Fibroblast of pulmonary artery (primary cell): Measurements from ENCODE around the gene ATP2B2.
A peak's percentile ranks its signal among the peaks of the same experiment; 100 is the strongest.

Experiments used
- DNase-seq: peaks from one replicate; pipeline ENCODE4 v3.0.0-alpha.2; 2010; ENCODE audit warnings: low read depth
- H3K4me3 ChIP-seq: replicated peaks from 2 replicates; pipeline ENCODE4 v1.5.1; 2011; ENCODE audit warnings: low read depth, mild to moderate bottlenecking, control low read depth, low read length, moderate library complexity
- CTCF ChIP-seq: IDR thresholded peaks from 2 replicates; pipeline ENCODE4 v1.5.1; 2011; ENCODE audit warnings: mild to moderate bottlenecking, control low read depth, low read length, inconsistent platforms; ENCODE audit errors: missing control alignments

Gene ATP2B2

GRCh38 chr3:10334459-10334858, 170.9 kb downstream of the ATP2B2 start:
- DNase-seq, result peak; percentile 53
- no peak overlapping the region for H3K4me3 ChIP-seq
- TF ChIP-seq CTCF, result peak; percentile 29

- TF ChIP-seq CTCF, result no peak
- no peak overlapping the region for H3K4me3 ChIP-seq
- no peak for DNase-seq
Observed at GRCh38 chr3:10334042-10334441, 171.3 kb downstream of the ATP2B2 start.

GRCh38 chr3:10333349-10333650, 172.1 kb downstream of the ATP2B2 start:
- no peak overlapping the region for H3K4me3 ChIP-seq
- TF ChIP-seq CTCF, result no peak
- DNase-seq, result no peak

- DNase-seq, result no peak
- no peak for TF ChIP-seq CTCF
- no peak overlapping the region for H3K4me3 ChIP-seq
Observed at GRCh38 chr3:10332481-10333348, 172.7 kb downstream of the ATP2B2 start.

GRCh38 chr3:10331320-10331719, 174.1 kb downstream of the ATP2B2 start:
- TF ChIP-seq CTCF, result no peak
- DNase-seq, result no peak
- no peak overlapping the region for H3K4me3 ChIP-seq

- DNase-seq, result no peak
- no peak overlapping the region for H3K4me3 ChIP-seq
- TF ChIP-seq CTCF, result no peak
Observed at GRCh38 chr3:10330319-10330718, 175.1 kb downstream of the ATP2B2 start.

- DNase-seq, result no peak
- TF ChIP-seq CTCF, result no peak
- no peak overlapping the region for H3K4me3 ChIP-seq
Observed at GRCh38 chr3:10329495-10330015, 175.8 kb downstream of the ATP2B2 start.
